Esophagus squamous epithelium (tissue), 5 donors: Measurements from ENCODE around the gene C2orf76. TPM values are rescaled to one million over a fixed set of nuclear protein-coding genes. Genes with fewer than 3 reads are reported as not detected.

Source experiments
- DNase-seq: peaks from one replicate; lab custom pipeline; 2025; lab: John Stamatoyannopoulos, UW
- H3K27ac ChIP-seq, 4 donors: fragments of 200-600 bp; sonication (generic); one replicate each; pipeline ENCODE4 v1.5.1; 2016 to 2019; ENCODE audit warnings: mild to moderate bottlenecking in 1 of 4
- H3K27me3 ChIP-seq, 4 donors: fragments of 200-600 bp; sonication (generic); 1 replicate in 3 of 4; 2 replicates in 1 of 4; pipeline versions ENCODE4 v1.5.1 to v1.6.0; 2017 to 2021; ENCODE audit warnings: antibody characterized with exemption in 1 of 4
- H3K36me3 ChIP-seq, 3 donors: fragments of 200-600 bp; sonication (generic); one replicate each; pipeline ENCODE4 v1.5.1; 2016 to 2019
- H3K4me1 ChIP-seq, 3 donors: fragments of 200-600 bp; sonication (generic); one replicate each; pipeline ENCODE4 v1.5.1; 2017 to 2019
- H3K4me3 ChIP-seq, 4 donors: fragments of 200-600 bp; sonication (generic); 1 replicate in 3 of 4; 2 replicates in 1 of 4; pipeline ENCODE4 v1.5.1; 2016 to 2019; ENCODE audit warnings: mild to moderate bottlenecking in 2 of 4, moderate library complexity in 1 of 4
- H3K9me3 ChIP-seq, 3 donors: fragments of 200-600 bp; sonication (generic); one replicate each; pipeline ENCODE4 v1.5.1; 2016 to 2019
- POLR2A ChIP-seq, 4 donors: fragments of 450-650 bp; IDR thresholded peaks; one replicate each; pipeline ENCODE4 v1.6.1; 2017; ENCODE audit warnings: antibody characterized with exemption in 4 of 4, mild to moderate bottlenecking in 4 of 4, moderate library complexity in 3 of 4
- WGBS, 2 donors: methylation state at CpG; one replicate each; pipeline ENCODE4 v1.1.5; 2018; 5-methylcytosine and 5-hydroxymethylcytosine counted together
- intact Hi-C: fragments of 100-400 bp; cut with DNase I; formaldehyde crosslinking; loops from one replicate; pipeline ENCODE4 v1.15.0; 2022
- total RNA-seq, 4 donors: library from RNA; depleted of rRNA; stranded (reverse); fragments of >200 nt; gene quantifications; one replicate each; pipeline ENCODE4 v1.1.0, GENCODE V29; 2016
- TF ChIP-seq, protein P1 (sequence below), 6 experiments: fragments of 450-650 bp in 4 of 6; fragments of 200-600 bp in 2 of 6; sonication (generic) in 2 of 6; IDR thresholded peaks; one replicate each; pipeline ENCODE4 v1.5.1; 2016 to 2019; ENCODE audit warnings: antibody characterized with exemption in 6 of 6, mild to moderate bottlenecking in 4 of 6, moderate library complexity in 4 of 6
- donor health status: DM: yes; HTN: yes; CAD: no.

C2orf76 gene
- total RNA-seq, 4 donors from 2014 or later, result 5.7 to 9.7 (median 8.4) TPM

DNA sequence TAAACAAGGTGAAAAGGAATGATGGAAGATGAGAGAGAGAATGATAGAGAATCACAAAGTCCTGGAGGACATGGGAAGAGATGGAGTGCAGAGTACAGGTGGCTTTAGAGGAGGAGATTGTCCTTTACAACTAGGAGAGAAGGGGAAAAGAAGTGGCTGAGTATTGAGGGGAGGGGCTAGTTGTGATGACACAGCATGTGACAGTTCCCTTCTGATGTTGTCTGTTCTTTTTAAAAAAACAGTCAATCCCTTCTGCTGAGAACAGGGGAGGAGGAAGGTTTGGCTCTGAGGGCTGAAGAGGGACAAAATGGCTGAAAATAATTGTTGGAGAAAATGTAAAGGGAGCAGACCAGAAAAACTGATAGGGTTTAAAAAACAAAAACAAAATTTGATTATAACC, 99.0 kb downstream of the C2orf76 start:
- Histone ChIP-seq H3K27ac (no peak overlapping the region), H3K36me3 (peaks cover 0 to 34% (median 0%) of the 10 kb centered on the region in 3 donors), H3K27me3 (no peaks in the 10 kb centered on the region), H3K4me1 (no peaks in the 10 kb centered on the region), H3K4me3 (no peak overlapping the region), H3K9me3 (peaks cover 0 to 6% (median 0%) of the 10 kb centered on the region in 3 donors)
- no peak for DNase-seq
- TF ChIP-seq, protein P1, sequence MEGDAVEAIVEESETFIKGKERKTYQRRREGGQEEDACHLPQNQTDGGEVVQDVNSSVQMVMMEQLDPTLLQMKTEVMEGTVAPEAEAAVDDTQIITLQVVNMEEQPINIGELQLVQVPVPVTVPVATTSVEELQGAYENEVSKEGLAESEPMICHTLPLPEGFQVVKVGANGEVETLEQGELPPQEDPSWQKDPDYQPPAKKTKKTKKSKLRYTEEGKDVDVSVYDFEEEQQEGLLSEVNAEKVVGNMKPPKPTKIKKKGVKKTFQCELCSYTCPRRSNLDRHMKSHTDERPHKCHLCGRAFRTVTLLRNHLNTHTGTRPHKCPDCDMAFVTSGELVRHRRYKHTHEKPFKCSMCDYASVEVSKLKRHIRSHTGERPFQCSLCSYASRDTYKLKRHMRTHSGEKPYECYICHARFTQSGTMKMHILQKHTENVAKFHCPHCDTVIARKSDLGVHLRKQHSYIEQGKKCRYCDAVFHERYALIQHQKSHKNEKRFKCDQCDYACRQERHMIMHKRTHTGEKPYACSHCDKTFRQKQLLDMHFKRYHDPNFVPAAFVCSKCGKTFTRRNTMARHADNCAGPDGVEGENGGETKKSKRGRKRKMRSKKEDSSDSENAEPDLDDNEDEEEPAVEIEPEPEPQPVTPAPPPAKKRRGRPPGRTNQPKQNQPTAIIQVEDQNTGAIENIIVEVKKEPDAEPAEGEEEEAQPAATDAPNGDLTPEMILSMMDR (IDR thresholded peaks at IDR 0.05), result no peak
- no peak for TF ChIP-seq POLR2A (IDR thresholded peaks at IDR 0.05)
- intact Hi-C loops, result no loop called here

DNA sequence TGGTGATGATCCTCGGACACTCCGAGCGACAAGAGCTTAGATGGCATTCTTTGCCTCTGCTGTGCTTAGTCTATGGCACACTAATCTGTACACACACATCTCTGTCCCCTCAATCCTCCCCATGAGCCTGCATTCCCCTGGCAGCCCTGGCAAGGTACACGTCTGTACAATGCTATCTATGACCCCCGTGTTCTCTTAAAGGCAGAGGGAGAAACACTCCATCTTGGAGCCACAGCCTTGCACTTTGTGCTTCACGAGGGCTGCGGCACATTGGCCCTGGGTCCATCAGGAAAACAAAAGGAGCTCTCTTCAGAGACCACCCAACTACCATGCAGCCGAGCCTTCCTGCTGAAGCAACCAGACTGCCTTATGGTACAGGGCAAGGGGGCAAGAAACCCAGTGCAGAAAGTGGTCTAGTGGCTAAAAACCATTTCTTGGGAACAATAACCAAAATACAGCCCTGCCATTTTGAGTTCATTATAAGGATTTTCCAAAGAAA, 100.5 kb downstream of the C2orf76 start:
- no peak for DNase-seq

DNA sequence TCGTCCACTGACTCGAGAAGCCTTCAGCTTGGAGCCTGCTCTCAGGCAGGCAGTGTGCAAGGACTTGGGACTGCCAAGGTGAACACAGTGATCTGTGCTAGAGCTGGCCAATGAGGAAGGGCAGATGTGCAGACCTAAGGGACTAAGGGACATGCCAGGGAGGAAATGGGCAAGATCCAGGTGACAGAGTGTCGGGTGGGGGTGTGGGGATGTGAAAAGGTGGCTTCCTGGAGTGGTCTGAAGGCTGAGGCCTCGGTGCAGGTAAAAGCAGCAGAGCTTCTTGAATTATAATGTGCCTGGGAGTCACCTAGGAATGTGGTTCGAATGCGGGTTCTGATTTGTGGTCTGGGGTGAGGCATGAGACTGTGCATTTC, 101.0 kb downstream of the C2orf76 start:
- H3K27me3 ChIP-seq, result no peaks in the 10 kb centered on the region
- 88 to 89% methylated on average over 6 of the region's 6 CpGs for WGBS, 2 donors
- H3K9me3 ChIP-seq, result peaks cover 0 to 4% (median 0%) of the 10 kb centered on the region in 3 donors
- H3K4me3 ChIP-seq, result no peak overlapping the region
- peaks cover 0 to 42% (median 0%) of the 10 kb centered on the region in 3 donors for H3K36me3 ChIP-seq
- intact Hi-C loops, result no loop called here
- no peak for DNase-seq
- no peaks in the 10 kb centered on the region for H3K4me1 ChIP-seq
- no peak for TF ChIP-seq POLR2A (IDR thresholded peaks at IDR 0.05)
- TF ChIP-seq, protein P1 (IDR thresholded peaks at IDR 0.05), result no peak
- no peak overlapping the region for H3K27ac ChIP-seq

More for the DNA sequence above, 100.5 kb downstream of the C2orf76 start:
- TF ChIP-seq, protein P1 (IDR thresholded peaks at IDR 0.05), result no peak
- TF ChIP-seq POLR2A (IDR thresholded peaks at IDR 0.05), result no peak
- no peak overlapping the region for H3K4me3 ChIP-seq
- WGBS, 2 donors, result 89% methylated on average over 7 to 8 of the region's 8 CpGs
- H3K36me3 ChIP-seq, result peaks cover 0 to 41% (median 0%) of the 10 kb centered on the region in 3 donors
- H3K4me1 ChIP-seq, result no peaks in the 10 kb centered on the region
- no peak overlapping the region for H3K27ac ChIP-seq
- intact Hi-C loops, result no loop called here
- peaks cover 0 to 6% (median 0%) of the 10 kb centered on the region in 3 donors for H3K9me3 ChIP-seq
- no peaks in the 10 kb centered on the region for H3K27me3 ChIP-seq

DNA sequence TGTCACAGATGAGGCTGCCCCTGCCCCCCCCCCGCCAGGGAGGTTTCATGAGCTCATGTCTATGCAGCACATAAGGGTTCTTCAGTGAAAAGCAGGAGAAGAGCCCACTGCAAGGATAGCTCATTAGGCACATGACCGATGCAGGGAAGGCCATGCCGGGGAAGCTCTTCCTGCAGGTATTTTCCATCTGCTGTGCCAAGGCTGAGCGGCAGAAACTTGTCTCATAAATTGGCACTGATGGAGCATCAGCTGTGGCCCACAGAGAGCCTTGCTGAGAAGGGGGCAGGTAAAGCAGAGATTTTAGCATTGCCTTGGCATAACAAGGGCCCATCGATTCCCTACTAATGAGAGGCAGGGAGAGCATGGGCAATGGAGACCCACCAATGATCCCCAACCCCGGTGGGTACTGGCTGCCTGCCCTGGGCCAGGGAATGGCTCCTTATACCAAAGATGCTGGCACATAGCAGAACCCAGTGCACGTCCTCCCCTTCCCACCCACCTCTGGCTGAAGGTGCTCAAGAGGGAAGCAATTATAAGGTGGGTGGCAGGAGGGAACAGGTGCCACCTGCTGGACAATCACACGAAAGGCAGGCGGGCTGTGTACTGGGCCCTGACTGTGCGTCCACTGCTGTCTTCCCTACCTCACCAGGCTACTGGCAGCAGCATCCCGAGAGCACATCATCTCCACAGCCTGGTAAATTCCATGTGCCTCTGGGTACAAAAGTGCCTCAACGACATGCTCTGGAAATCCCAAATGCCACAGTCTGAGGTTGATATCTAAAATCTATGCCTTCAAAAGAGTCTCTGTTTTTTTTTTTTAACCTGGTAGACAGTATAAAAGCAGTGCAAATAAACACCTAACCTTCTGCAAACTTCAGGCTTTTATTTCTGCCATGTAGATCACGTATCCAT, 101.6 kb downstream of the C2orf76 start:
- TF ChIP-seq, protein P1 (IDR thresholded peaks at IDR 0.05), result peak; percentile 27 to 80 (median 72)
- no peak for TF ChIP-seq POLR2A (IDR thresholded peaks at IDR 0.05)
- intact Hi-C loops, result no loop called here
- no peaks in the 10 kb centered on the region for H3K4me1 ChIP-seq

DNA sequence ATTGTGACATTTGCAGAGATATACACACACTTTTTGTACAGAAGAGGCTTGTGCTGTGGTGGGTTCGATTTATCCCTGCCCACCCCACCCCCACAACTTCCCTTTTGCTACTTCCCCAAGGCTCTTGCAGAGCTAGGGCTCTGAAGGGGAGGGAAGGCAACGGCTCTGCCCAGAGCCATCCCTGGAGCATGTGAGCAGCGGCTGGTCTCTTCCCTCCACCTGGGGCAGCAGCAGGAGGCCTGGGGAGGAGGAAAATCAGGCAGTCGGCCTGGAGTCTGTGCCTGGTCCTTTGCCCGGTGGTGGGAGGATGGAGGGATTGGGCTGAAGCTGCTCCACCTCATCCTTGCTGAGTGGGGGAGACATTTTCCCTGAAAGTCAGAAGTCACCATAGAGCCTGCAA, 103.0 kb downstream of the C2orf76 start:
- peaks cover 0 to 54% (median 0%) of the 10 kb centered on the region in 3 donors for H3K36me3 ChIP-seq
- H3K27ac ChIP-seq, result no peak overlapping the region
- no peaks in the 10 kb centered on the region for H3K4me1 ChIP-seq
- intact Hi-C loops, result no loop called here
- H3K27me3 ChIP-seq, result no peaks in the 10 kb centered on the region
- 13 to 50% methylated on average over 1 of the region's 5 CpGs for WGBS, 2 donors
- no peak for DNase-seq
- no peak overlapping the region for H3K4me3 ChIP-seq
- TF ChIP-seq, protein P1 (IDR thresholded peaks at IDR 0.05), result no peak
- TF ChIP-seq POLR2A (IDR thresholded peaks at IDR 0.05), result no peak
- no peaks in the 10 kb centered on the region for H3K9me3 ChIP-seq

More for the DNA sequence above, 101.6 kb downstream of the C2orf76 start:
- H3K36me3 ChIP-seq, result peaks cover 0 to 42% (median 0%) of the 10 kb centered on the region in 3 donors
- no peaks in the 10 kb centered on the region for H3K9me3 ChIP-seq
- WGBS, 2 donors, result 42 to 49% methylated on average over 9 to 10 of the region's 13 CpGs
- no peak overlapping the region for H3K27ac ChIP-seq
- no peak overlapping the region for H3K4me3 ChIP-seq
- DNase-seq, result no peak
- no peaks in the 10 kb centered on the region for H3K27me3 ChIP-seq
